PFSK-1 (cell line): ENCODE data around the gene MATN4.

Source experiments
- POLR2AphosphoS5 ChIP-seq: IDR thresholded peaks from 2 replicates; pipeline ENCODE4 v1.6.1; 2012; ENCODE audit warnings: low read depth, mild to moderate bottlenecking, control low read depth, low read length, moderate library complexity
- TAF1 ChIP-seq: IDR thresholded peaks from 2 replicates; pipeline ENCODE4 v1.6.1; 2012; ENCODE audit warnings: low read length, control low read depth, borderline replicate concordance; ENCODE audit not compliant: insufficient read depth
- TF ChIP-seq, protein P1 (sequence below), 2 experiments: IDR thresholded peaks; 2 replicates each; pipeline versions ENCODE4 v1.6.1 to v1.8.0; 2011 to 2012; ENCODE audit warnings: low read depth in 2 of 2, low read length in 2 of 2, control low read depth in 1 of 2, inconsistent platforms in 1 of 2, mild to moderate bottlenecking in 1 of 2, moderate library complexity in 1 of 2; ENCODE audit not compliant: insufficient read depth in 1 of 2

DNA sequence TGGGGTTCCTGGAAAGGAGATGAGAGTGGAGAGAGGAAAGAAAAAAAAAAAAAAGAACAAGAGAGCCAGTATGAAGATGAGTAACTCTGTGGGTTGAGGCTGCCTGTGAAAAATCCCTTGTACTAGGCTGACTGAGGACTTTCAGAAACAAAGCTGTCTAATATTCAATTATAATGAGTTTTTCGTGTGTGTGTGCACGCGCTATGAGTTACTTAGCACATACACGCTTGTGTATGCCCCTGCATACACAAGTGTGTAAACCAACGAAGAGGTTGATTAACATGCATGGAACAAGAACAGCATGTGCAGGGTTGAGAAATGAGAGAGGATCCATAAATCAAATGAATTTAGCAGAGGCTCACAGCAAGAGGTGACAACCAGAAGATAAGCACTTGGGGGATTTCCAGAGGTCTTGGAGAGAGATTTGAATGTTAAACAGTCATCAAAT is 6.3 kb downstream of the MATN4 start:
- TF ChIP-seq POLR2AphosphoS5: no peak
- no peak for TF ChIP-seq TAF1
- TF ChIP-seq, protein P1, sequence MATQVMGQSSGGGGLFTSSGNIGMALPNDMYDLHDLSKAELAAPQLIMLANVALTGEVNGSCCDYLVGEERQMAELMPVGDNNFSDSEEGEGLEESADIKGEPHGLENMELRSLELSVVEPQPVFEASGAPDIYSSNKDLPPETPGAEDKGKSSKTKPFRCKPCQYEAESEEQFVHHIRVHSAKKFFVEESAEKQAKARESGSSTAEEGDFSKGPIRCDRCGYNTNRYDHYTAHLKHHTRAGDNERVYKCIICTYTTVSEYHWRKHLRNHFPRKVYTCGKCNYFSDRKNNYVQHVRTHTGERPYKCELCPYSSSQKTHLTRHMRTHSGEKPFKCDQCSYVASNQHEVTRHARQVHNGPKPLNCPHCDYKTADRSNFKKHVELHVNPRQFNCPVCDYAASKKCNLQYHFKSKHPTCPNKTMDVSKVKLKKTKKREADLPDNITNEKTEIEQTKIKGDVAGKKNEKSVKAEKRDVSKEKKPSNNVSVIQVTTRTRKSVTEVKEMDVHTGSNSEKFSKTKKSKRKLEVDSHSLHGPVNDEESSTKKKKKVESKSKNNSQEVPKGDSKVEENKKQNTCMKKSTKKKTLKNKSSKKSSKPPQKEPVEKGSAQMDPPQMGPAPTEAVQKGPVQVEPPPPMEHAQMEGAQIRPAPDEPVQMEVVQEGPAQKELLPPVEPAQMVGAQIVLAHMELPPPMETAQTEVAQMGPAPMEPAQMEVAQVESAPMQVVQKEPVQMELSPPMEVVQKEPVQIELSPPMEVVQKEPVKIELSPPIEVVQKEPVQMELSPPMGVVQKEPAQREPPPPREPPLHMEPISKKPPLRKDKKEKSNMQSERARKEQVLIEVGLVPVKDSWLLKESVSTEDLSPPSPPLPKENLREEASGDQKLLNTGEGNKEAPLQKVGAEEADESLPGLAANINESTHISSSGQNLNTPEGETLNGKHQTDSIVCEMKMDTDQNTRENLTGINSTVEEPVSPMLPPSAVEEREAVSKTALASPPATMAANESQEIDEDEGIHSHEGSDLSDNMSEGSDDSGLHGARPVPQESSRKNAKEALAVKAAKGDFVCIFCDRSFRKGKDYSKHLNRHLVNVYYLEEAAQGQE (IDR thresholded peaks at IDR 0.05; ENCODE audit: insufficient read depth in 1 of 2, low read depth in 2 of 2, low read length in 2 of 2): no peak
